Renal cortical epithelial cell (primary cell): ENCODE data around the gene EDN3. TPM values are rescaled to one million over a fixed set of nuclear protein-coding genes. Genes with fewer than 3 reads are reported as not detected.

ENCODE experiments used
- DNase-seq: peaks from one replicate; pipeline ENCODE4 v3.0.0-alpha.2; 2011; ENCODE audit warnings: low read depth
- total RNA-seq: library from RNA; depleted of rRNA; stranded (reverse); fragments of >200 nt; gene quantifications from 2 replicates; pipeline ENCODE4 v1.2.3, GENCODE V29; 2014

The EDN3 gene, protein sequence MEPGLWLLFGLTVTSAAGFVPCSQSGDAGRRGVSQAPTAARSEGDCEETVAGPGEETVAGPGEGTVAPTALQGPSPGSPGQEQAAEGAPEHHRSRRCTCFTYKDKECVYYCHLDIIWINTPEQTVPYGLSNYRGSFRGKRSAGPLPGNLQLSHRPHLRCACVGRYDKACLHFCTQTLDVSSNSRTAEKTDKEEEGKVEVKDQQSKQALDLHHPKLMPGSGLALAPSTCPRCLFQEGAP
- total RNA-seq = not detected in 2 replicates

- no peak for DNase-seq
Observed at GRCh38 chr20:59300333-59301081, at the start of gene EDN3. EDN3 (plus strand) TSS chr20:59300611; CDS start chr20:59300813, 202 bp downstream.

GRCh38 chr20:59253325-59253724 is 47.1 kb upstream of the EDN3 start:
- DNase-seq = no peak

DNA sequence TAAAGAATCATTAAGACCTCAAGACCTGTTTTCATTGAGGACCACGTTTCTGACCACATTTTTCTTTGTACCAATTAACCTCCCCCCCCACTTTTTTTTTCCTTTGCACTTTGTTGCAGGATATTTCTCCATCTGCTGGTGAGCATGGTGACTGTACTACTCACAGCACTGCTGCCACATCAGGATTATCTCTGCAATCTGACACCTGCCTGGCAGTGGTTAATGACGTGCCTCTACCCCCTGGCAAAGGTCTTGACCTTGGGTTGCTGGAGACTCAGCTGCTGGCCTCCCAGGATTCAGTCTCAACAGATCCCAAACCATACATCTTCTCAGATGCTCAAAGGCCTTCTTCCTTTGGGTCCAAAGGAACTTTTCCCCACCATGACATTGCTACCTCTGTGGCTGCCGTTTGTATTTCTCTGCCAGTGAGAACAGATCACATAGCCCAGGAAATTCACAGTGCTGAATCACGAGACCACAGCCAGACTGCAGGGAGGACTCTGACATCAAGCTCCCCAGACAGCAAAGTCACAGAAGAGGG is 46.6 kb upstream of the EDN3 start:
- DNase-seq = no peak

DNA sequence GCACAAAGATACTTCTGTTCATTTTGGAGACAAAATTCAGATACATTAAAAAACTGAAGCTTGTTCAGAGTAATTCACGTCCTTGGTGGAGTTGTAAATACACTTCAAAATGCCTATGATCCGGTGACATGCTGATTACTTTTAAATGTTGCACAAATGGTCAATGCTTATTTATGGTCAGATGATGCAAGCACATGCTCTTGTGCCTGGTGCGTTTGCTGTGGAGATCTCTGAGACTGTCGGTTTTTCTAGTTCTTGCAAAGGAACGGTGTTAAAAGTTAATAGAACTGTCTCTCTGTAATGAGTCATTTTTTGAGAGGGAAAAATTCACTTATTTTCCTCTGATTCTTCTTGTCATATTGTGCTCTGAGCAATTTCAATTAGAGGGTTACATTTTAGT is 45.2 kb upstream of the EDN3 start:
- DNase-seq = no peak

GRCh38 chr20:59258221-59258621 is 42.2 kb upstream of the EDN3 start:
- DNase-seq = no peak

DNA sequence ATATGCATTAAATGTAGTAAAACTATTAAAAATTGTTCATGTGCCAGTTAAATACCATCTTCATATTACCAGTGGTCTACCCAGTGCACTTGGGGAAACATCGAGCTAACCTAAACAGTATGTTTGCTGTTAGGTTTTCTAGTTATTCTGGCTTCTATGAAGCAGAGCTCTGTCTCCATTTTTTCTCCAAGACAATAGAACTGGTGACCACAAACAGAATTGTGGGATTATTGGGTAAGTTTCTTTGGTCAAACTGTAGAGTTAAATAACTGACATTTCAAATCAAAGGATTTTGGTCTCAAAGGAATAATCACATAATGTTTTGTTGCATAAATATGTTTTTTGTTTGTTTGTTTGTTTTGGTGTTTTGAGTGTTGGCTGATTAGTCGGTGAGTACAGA is 40.5 kb upstream of the EDN3 start:
- DNase-seq = no peak

GRCh38 chr20:59265298-59265697 is 35.1 kb upstream of the EDN3 start:
- no peak for DNase-seq

GRCh38 chr20:59268870-59269269 is 31.5 kb upstream of the EDN3 start:
- no peak for DNase-seq

GRCh38 chr20:59269411-59270025 is 30.9 kb upstream of the EDN3 start:
- no peak for DNase-seq

DNA sequence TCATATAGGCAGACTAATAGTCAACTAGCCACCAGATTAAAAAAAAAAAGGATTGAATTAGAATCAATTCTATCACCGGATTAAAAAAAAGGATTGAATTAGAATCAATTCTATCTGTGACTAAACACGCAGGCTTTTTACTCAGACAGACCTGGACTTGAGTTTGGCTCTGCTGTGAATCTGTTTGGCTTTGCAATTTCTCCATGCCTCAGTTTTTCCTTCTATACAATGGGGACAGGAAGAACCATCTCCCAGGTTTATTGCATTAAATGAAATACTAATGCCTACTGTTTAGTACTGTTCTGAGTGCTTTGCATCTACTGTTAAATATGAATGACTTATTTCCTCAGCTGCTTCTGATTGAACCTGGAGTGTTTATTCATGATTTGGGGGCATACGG is 30.0 kb upstream of the EDN3 start:
- no peak for DNase-seq

DNA sequence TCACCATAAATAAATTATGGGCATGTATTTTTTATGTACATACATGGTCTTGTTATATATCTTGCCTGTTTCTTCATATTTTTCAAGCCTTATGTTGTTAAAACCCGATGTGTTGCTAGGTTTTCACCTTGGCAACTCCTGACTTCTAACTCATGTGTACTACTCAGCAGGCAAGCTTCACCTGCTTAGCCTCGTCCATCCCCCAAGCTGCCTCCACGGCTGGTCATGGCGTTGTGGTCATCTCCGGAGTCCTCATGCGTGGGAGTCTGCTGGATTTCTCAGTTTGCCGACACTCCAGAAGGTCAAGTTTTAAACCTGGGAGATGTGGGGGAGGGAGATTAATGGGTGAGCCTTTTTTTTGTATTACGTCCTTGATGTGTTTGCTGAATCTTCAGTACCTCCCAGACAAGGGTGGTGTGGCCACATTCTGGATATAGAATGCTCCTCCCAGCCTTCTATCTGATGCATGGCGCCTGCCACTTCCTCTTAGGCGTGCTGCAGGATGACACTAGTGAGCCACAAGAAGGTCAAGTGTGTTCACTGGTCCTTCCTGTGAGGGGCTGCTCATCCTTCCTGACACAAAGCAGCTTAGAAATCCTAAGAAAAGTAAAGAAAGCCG is 26.6 kb upstream of the EDN3 start:
- DNase-seq = no peak

DNA sequence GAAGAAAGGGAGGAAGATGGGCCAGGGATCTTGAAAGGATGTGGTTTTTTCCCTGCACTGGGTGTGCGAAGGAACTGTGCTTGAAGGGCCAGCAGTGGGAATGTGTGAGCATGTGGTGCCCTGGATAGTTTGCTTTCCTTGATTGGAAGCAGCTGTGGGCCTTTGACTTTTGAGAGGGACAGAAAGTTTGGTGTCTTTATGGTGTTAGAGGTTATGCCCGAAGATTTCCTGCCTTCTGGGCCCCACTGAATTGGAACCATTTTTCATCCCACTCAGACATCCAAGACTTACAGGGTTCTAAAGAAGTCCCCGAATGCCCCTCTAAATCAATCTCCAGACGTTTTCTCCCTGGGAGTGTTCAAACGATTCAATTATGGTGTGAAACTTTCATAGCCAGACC is 23.5 kb upstream of the EDN3 start:
- DNase-seq = no peak

DNA sequence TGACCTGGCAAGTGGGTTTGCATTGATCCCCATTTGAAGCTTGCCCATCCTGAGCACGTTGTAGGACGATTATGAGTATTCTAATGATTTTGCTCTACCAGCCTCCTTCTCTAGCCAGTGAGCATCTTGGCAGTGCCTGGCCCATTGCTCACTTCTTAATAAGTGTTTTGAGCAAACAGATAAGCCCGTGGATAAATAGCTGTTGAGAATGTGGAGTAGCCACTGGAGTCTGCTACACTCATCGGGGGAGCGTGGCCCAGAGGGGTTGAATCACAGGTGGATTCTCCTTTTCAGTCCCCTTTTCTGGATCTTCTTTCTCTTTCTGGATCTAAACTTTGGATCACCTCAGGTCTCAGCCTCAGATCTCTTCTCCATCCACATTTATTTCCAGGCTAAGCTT is 15.9 kb upstream of the EDN3 start:
- DNase-seq = no peak

DNA sequence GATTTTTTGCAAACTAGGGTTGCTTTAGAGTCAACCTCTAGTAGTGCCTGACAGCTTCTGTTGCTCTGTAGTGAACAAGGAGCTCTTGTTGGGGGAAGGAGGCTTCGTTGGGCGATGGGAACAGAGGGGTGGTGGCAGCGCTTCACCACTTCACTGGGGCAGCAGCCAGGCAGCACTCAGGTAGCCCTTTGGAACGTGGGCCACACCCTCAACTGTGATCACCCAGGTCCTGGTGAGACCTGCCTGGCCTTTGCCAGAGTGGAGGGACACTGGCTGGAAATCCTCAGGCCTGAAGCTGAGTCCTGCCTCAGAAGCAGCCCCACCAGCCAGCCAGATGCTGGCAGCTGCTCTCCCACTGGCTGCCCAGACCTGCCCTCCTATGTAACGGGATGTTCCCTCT is 10.4 kb upstream of the EDN3 start:
- DNase-seq = no peak

GRCh38 chr20:59291740-59292383 is 8.5 kb upstream of the EDN3 start:
- DNase-seq = no peak

- no peak for DNase-seq
Observed at GRCh38 chr20:59295531-59295930, 4.9 kb upstream of the EDN3 start.

DNA sequence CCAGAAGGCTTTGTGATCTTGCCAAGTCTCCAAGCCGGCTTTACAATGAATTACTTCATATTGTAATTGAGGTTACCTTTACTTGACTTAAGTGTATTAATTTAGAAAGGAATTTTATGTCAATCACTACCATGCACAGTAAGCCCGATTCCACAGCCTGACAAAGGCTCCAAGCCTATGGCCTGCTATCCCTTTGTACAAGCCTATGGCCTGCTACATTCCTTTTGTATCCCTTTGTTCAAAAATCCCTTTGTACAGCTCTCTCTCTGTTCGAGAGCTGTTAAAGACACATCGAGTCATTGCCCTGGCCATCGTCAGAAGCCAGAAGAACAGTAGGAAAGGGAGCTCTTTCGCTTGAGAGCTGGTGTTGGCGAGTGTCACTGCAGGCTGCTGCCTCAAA is 2.7 kb upstream of the EDN3 start:
- DNase-seq = no peak

DNA sequence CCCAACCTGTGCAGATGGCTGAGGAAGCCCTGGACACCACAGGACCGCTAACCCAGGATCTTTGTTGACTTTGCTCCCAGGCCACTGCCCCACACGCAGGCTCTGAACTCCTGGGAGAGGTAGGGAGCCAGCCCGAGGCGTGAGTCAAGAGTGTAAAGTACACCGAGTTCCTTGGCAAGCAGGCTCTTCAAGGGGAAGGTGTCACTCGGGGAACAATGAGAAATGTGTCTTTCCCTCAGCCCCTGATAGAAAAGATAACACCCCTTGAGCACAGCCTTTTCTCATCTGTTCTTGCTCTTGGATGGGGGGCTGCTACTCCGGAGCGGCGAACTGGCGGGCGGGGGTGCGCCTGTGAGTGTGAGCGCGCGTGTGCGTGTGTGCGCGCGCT is 472 bp upstream of the EDN3 start:
- no peak for DNase-seq

- DNase-seq = no peak
Observed at GRCh38 chr20:59301343-59302007, 1.1 kb downstream of the EDN3 start.

- DNase-seq = no peak
Observed at GRCh38 chr20:59305908-59306655, 5.7 kb downstream of the EDN3 start.

GRCh38 chr20:59307270-59307669 is 6.9 kb downstream of the EDN3 start:
- no peak for DNase-seq
